Body of pancreas (tissue), 4 donors: Measurements from ENCODE around the gene IGF2BP2.

Experiments
- POLR2A ChIP-seq, 3 donors: fragments of 450-650 bp; IDR thresholded peaks; one replicate each; pipeline ENCODE4 v1.6.1; 2016; ENCODE audit warnings: antibody characterized with exemption in 3 of 3, mild to moderate bottlenecking in 2 of 3
- TF ChIP-seq, protein P1 (sequence below), 7 experiments: fragments of 450-650 bp in 4 of 7; fragments of 200-600 bp in 3 of 7; sonication (generic) in 3 of 7; IDR thresholded peaks; one replicate each; pipeline ENCODE4 v1.5.1; 2016 to 2019; ENCODE audit warnings: antibody characterized with exemption in 7 of 7

- TF ChIP-seq, protein P1, sequence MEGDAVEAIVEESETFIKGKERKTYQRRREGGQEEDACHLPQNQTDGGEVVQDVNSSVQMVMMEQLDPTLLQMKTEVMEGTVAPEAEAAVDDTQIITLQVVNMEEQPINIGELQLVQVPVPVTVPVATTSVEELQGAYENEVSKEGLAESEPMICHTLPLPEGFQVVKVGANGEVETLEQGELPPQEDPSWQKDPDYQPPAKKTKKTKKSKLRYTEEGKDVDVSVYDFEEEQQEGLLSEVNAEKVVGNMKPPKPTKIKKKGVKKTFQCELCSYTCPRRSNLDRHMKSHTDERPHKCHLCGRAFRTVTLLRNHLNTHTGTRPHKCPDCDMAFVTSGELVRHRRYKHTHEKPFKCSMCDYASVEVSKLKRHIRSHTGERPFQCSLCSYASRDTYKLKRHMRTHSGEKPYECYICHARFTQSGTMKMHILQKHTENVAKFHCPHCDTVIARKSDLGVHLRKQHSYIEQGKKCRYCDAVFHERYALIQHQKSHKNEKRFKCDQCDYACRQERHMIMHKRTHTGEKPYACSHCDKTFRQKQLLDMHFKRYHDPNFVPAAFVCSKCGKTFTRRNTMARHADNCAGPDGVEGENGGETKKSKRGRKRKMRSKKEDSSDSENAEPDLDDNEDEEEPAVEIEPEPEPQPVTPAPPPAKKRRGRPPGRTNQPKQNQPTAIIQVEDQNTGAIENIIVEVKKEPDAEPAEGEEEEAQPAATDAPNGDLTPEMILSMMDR (IDR thresholded peaks at IDR 0.05), result no peak
- peak in 2 of 3 donors; percentile 47 to 49 for TF ChIP-seq POLR2A (IDR thresholded peaks at IDR 0.05)
These were observed 1.0 kb upstream of the IGF2BP2 start for GRCh38 chr3:185825639-185826481.
